ENCODE measurements around the gene DDX28.

DNA sequence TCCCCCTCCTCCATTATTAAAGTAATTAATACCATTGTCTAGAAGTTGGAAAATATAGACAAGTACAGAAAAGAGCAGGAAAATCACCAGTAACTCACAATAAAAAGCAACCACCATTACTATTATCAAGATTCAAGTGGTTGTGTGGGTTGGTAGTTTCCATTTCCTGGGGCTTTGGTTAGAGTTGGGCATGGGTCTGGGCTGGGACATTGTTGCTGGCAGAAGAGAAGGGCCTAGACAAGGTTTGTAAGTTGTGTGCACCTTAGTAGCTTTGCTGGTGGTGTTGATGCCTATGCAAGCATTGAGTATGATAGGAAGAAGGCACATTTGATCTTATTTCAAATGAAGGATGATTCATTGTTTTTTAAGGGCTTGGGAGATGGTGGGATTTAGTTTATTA, 36.8 kb upstream of the DDX28 start:
- TF ChIP-seq POLR2AphosphoS5 (IDR thresholded peaks at IDR 0.05), result no peak
- TF ChIP-seq, protein P1, sequence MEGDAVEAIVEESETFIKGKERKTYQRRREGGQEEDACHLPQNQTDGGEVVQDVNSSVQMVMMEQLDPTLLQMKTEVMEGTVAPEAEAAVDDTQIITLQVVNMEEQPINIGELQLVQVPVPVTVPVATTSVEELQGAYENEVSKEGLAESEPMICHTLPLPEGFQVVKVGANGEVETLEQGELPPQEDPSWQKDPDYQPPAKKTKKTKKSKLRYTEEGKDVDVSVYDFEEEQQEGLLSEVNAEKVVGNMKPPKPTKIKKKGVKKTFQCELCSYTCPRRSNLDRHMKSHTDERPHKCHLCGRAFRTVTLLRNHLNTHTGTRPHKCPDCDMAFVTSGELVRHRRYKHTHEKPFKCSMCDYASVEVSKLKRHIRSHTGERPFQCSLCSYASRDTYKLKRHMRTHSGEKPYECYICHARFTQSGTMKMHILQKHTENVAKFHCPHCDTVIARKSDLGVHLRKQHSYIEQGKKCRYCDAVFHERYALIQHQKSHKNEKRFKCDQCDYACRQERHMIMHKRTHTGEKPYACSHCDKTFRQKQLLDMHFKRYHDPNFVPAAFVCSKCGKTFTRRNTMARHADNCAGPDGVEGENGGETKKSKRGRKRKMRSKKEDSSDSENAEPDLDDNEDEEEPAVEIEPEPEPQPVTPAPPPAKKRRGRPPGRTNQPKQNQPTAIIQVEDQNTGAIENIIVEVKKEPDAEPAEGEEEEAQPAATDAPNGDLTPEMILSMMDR (IDR thresholded peaks at IDR 0.05), result no peak
